Ishikawa (cell line): ENCODE measurements around the gene POLD4.

Experiments
- CEBPB ChIP-seq: IDR thresholded peaks from 2 replicates; pipeline ENCODE4 v1.6.1; 2012
- CREB1 ChIP-seq: IDR thresholded peaks from 2 replicates; pipeline ENCODE4 v1.6.1; 2012; ENCODE audit warnings: low read depth
- EP300 ChIP-seq: IDR thresholded peaks from 2 replicates; pipeline ENCODE4 v1.6.1; 2012; ENCODE audit warnings: borderline replicate concordance
- NFIC ChIP-seq: IDR thresholded peaks from 2 replicates; pipeline ENCODE4 v1.6.1; 2012
- RAD21 ChIP-seq: IDR thresholded peaks from 2 replicates; pipeline ENCODE4 v1.6.1; 2012; ENCODE audit warnings: low read depth
- TEAD4 ChIP-seq: IDR thresholded peaks from 2 replicates; pipeline ENCODE4 v1.6.1; 2012
- TF ChIP-seq, protein P1 (sequence below): IDR thresholded peaks from 2 replicates; pipeline ENCODE4 v1.6.1; 2012; ENCODE audit warnings: low read depth, mild to moderate bottlenecking
- TF ChIP-seq, protein P2 (sequence below): IDR thresholded peaks from 2 replicates; pipeline ENCODE4 v1.6.1; 2012

DNA sequence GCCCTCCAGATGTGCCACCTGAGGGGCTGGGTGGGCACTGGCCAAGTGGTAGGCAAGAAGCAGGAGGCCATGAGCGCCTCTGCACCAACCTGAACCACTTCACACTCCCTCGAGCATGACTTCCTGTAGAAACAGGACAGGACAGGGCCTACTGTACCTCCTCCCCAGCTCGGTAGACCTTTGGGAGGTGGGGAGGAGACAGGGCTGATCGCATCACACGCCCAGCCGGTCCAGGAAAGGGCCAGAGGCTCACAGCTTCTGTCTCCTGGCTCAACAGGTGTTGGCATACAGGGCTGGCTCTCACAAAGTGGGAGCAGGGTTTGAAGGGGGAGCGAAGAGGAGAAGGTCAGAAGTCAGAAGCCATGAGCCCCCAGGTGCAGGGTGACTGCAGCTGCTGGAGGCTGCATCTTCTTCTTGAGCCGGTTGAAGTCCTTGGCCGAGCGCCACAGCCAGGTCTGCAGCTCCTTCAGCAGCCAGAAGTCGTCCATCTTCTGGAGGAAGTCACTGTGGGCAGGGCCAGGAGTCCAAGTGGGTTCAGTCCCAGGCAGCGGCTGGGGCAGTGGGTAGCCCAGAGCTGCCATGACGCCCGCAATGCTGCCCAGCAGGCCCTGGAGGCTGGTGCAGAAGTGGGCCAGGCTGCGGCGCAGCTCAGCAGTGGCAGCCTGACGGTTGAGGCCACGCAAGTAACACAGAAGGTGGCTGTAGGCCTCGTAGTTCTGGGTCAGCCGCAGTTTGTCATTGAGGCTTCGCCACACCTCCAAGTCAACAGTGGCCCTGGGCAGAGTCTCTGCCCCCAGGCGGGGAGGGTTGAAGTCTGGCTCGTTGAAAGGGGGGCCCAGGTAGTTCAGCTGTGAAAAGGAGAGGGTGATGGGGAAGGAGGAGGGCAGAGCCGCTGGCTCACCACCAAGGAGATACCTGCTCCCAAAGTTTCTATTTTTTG lies 11.7 kb upstream of the POLD4 start:
- TF ChIP-seq, protein P1, sequence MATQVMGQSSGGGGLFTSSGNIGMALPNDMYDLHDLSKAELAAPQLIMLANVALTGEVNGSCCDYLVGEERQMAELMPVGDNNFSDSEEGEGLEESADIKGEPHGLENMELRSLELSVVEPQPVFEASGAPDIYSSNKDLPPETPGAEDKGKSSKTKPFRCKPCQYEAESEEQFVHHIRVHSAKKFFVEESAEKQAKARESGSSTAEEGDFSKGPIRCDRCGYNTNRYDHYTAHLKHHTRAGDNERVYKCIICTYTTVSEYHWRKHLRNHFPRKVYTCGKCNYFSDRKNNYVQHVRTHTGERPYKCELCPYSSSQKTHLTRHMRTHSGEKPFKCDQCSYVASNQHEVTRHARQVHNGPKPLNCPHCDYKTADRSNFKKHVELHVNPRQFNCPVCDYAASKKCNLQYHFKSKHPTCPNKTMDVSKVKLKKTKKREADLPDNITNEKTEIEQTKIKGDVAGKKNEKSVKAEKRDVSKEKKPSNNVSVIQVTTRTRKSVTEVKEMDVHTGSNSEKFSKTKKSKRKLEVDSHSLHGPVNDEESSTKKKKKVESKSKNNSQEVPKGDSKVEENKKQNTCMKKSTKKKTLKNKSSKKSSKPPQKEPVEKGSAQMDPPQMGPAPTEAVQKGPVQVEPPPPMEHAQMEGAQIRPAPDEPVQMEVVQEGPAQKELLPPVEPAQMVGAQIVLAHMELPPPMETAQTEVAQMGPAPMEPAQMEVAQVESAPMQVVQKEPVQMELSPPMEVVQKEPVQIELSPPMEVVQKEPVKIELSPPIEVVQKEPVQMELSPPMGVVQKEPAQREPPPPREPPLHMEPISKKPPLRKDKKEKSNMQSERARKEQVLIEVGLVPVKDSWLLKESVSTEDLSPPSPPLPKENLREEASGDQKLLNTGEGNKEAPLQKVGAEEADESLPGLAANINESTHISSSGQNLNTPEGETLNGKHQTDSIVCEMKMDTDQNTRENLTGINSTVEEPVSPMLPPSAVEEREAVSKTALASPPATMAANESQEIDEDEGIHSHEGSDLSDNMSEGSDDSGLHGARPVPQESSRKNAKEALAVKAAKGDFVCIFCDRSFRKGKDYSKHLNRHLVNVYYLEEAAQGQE: no peak
- TF ChIP-seq TEAD4 (no peak), NFIC (no peak), CREB1 (no peak), EP300 (no peak), RAD21 (no peak), CEBPB (no peak)
- TF ChIP-seq, protein P2, sequence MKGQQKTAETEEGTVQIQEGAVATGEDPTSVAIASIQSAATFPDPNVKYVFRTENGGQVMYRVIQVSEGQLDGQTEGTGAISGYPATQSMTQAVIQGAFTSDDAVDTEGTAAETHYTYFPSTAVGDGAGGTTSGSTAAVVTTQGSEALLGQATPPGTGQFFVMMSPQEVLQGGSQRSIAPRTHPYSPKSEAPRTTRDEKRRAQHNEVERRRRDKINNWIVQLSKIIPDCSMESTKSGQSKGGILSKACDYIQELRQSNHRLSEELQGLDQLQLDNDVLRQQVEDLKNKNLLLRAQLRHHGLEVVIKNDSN: no peak
